HCT116 (cell line): Measurements from ENCODE around the gene ANTXR2. TPM values are rescaled to one million over a fixed set of nuclear protein-coding genes. Genes with fewer than 3 reads are reported as not detected.

Source experiments
- ATAC-seq: fragments of 200-7000 bp; cut with Tn5 transposase; 2 replicates; pipeline ENCODE4 v1.9.1; 2020; ENCODE audit warnings: mild to moderate bottlenecking, moderate library complexity
- BruUV-seq: library from RNA; stranded (reverse); fragments of 400-500 nt; replicated peaks from 2 replicates; lab custom pipeline; 2021; lab: Mats Ljungman, UMichigan
- CTCF ChIA-PET: fragments of 300-600 bp; sonication (Branson Sonifier 250); formaldehyde crosslinking; loops from one replicate; lab custom pipeline; 2021; ENCODE audit warnings: antibody characterized with exemption; lab: Charles Lee
- POLR2A ChIA-PET: fragments of 300-600, 350-600 bp; sonication (Branson Sonifier 250); formaldehyde crosslinking; loops from one replicate; lab custom pipeline; 2021; ENCODE audit warnings: antibody characterized with exemption; lab: Charles Lee
- RAD21 ChIA-PET, 2 experiments: fragments of 300-600 bp; sonication (Branson Sonifier 250); formaldehyde crosslinking; loops; one replicate each; lab custom pipeline; 2023; ENCODE audit warnings: low total read pairs in 2 of 2; ENCODE audit not compliant: uncharacterized antibody in 2 of 2, unreplicated experiment in 2 of 2, low non-redundant PET in 1 of 2; lab: Charles Lee
- DNase-seq: peaks from one replicate; pipeline ENCODE4 v3.0.0-alpha.2; 2010; ENCODE audit warnings: low read depth, low spot score
- H2AFZ ChIP-seq: fragments of 200-600 bp; shearing (Covaris generic), sonication (generic); 2 replicates; pipeline ENCODE4 v1.6.1; 2017; ENCODE audit warnings: low read depth, mixed run types, mixed read lengths, antibody characterized with exemption, low read length; ENCODE audit not compliant: poor library complexity, severe bottlenecking
- H3K27ac ChIP-seq: 2 replicates; pipeline ENCODE4 v1.5.1; 2012; ENCODE audit warnings: low read depth, low read length
- H3K27me3 ChIP-seq: fragments of 200-600 bp; sonication (generic); 2 replicates; pipeline ENCODE4 v1.6.1; 2016; ENCODE audit warnings: mixed run types, low read length, mixed read lengths; ENCODE audit not compliant: insufficient read depth
- H3K36me3 ChIP-seq, 2 experiments: fragments of 200-500 bp in 1 of 2; fragments of 200-600 bp in 1 of 2; sonication (Bioruptor generic) in 1 of 2; sonication (generic) in 1 of 2; 2 replicates each; pipeline versions ENCODE4 v1.5.1 to v1.6.1; 2014 to 2016; ENCODE audit warnings: low read length in 2 of 2, inconsistent platforms in 1 of 2, mixed read lengths in 1 of 2, mixed run types in 1 of 2; ENCODE audit not compliant: insufficient read depth in 2 of 2, control insufficient read depth in 1 of 2
- H3K4me1 ChIP-seq, 2 experiments: fragments of 200-600 bp in 1 of 2; sonication (generic) in 1 of 2; 2 replicates each; pipeline versions ENCODE4 v1.5.1 to v1.6.1; 2012 to 2017; ENCODE audit warnings: low read length in 2 of 2, inconsistent platforms in 1 of 2, mild to moderate bottlenecking in 1 of 2, mixed read lengths in 1 of 2, mixed run types in 1 of 2, moderate library complexity in 1 of 2; ENCODE audit not compliant: insufficient read depth in 2 of 2, control insufficient read depth in 1 of 2
- H3K4me2 ChIP-seq: fragments of 200-600 bp; sonication (generic); 2 replicates; pipeline ENCODE4 v1.6.1; 2017; ENCODE audit warnings: mixed run types, low read length, mixed read lengths
- H3K4me3 ChIP-seq, 2 experiments: fragments of 200-600 bp in 1 of 2; sonication (generic) in 1 of 2; replicated peaks in 1 of 2; 2 replicates each; pipeline ENCODE4 v1.5.1; 2011 to 2016; ENCODE audit warnings: low read length in 2 of 2, control low read depth in 1 of 2, low read depth in 1 of 2, mild to moderate bottlenecking in 1 of 2, mixed read lengths in 1 of 2, mixed run types in 1 of 2
- H3K79me2 ChIP-seq: fragments of 200-600 bp; sonication (generic); 2 replicates; pipeline ENCODE4 v1.6.1; 2017; ENCODE audit warnings: mild to moderate bottlenecking, mixed run types, low read length, moderate library complexity, mixed read lengths; ENCODE audit not compliant: insufficient read depth
- H3K9ac ChIP-seq: fragments of 200-600 bp; sonication (generic); 2 replicates; pipeline ENCODE4 v1.6.1; 2016; ENCODE audit warnings: low read length, mixed read lengths
- H3K9me2 ChIP-seq: fragments of 200-600 bp; sonication (generic), shearing (Covaris generic); 2 replicates; pipeline ENCODE4 v1.6.1; 2017; ENCODE audit warnings: mixed run types, mild to moderate bottlenecking, moderate library complexity; ENCODE audit not compliant: insufficient read depth
- H3K9me3 ChIP-seq, 2 experiments: fragments of 200-500 bp in 1 of 2; fragments of 200-600 bp in 1 of 2; sonication (Bioruptor generic) in 1 of 2; sonication (generic) in 1 of 2; 2 replicates each; pipeline ENCODE4 v1.6.1; 2014 to 2017; ENCODE audit warnings: low read length in 2 of 2, mixed read lengths in 2 of 2, inconsistent platforms in 1 of 2, low read depth in 1 of 2, mild to moderate bottlenecking in 1 of 2, mixed run types in 1 of 2, moderate library complexity in 1 of 2; ENCODE audit not compliant: control insufficient read depth in 1 of 2, insufficient read depth in 1 of 2
- H4K20me1 ChIP-seq: fragments of 200-600 bp; sonication (generic), shearing (Covaris generic); 2 replicates; pipeline ENCODE4 v1.6.1; 2017; ENCODE audit warnings: mixed run types, mild to moderate bottlenecking, moderate library complexity; ENCODE audit not compliant: insufficient read depth
- EGR1 ChIP-seq: IDR thresholded peaks from 2 replicates; pipeline ENCODE4 v1.6.1; 2012; ENCODE audit warnings: low read depth
- ELF1 ChIP-seq: IDR thresholded peaks from 2 replicates; pipeline ENCODE4 v1.6.1; 2012; ENCODE audit warnings: low read depth, borderline replicate concordance
- MAX ChIP-seq: IDR thresholded peaks from 2 replicates; pipeline ENCODE4 v1.6.1; 2012
- POLR2A ChIP-seq: IDR thresholded peaks from 2 replicates; pipeline ENCODE4 v1.7.0; 2011; ENCODE audit warnings: borderline replicate concordance; ENCODE audit not compliant: insufficient read depth, insufficient read length; ENCODE audit errors: extremely low read depth
- RAD21 ChIP-seq: IDR thresholded peaks from 2 replicates; pipeline ENCODE4 v1.6.1; 2012; ENCODE audit warnings: low read depth, mild to moderate bottlenecking
- REST ChIP-seq: IDR thresholded peaks from 2 replicates; pipeline ENCODE4 v1.6.1; 2012; ENCODE audit warnings: low read depth
- SIN3A ChIP-seq: IDR thresholded peaks from 2 replicates; pipeline ENCODE4 v1.6.1; 2012; ENCODE audit warnings: low read depth
- SP1 ChIP-seq: IDR thresholded peaks from 2 replicates; pipeline ENCODE4 v1.6.1; 2012; ENCODE audit warnings: low read depth
- ZFX ChIP-seq: fragments of 450-650 bp; IDR thresholded peaks from 2 replicates; pipeline ENCODE4 v1.6.1; 2017
- ZNF274 ChIP-seq: fragments of 200-500 bp; sonication (Bioruptor generic); IDR thresholded peaks from 2 replicates; pipeline ENCODE4 v1.6.1; 2014; ENCODE audit warnings: mild to moderate bottlenecking, low read depth, low read length, inconsistent platforms
- intact Hi-C: fragments of 100-400 bp; cut with micrococcal nuclease; formaldehyde crosslinking; loops from 2 replicates; pipeline ENCODE4 v1.10.0; 2022
- total RNA-seq: library from RNA; stranded (reverse); gene quantifications from one replicate; pipeline ENCODE4 v1.2.1, GENCODE V29; 2021; ENCODE audit not compliant: unreplicated experiment

The ANTXR2 gene
- total RNA-seq, 1 experiment from 2014 or later, result 6.3 TPM

GRCh38 chr4:79947386-79947785 lies 125.6 kb downstream of the ANTXR2 start:
- no peak for TF ChIP-seq ZFX
- no peak for TF ChIP-seq POLR2A
- no peak for TF ChIP-seq MAX
- no peak for TF ChIP-seq SP1
- TF ChIP-seq ZNF274, result no peak
- TF ChIP-seq EGR1, result no peak
- TF ChIP-seq RAD21, result no peak
- TF ChIP-seq ELF1, result no peak
- no peak for TF ChIP-seq SIN3A
- no peak for TF ChIP-seq REST
- no peak for ATAC-seq
- no peak overlapping the region for H3K27ac ChIP-seq
- no peaks in the 10 kb centered on the region for H3K4me1 ChIP-seq
- no peak overlapping the region for H3K4me3 ChIP-seq
- BruUV-seq, result no TSS peak
- ChIA-PET RAD21 (no interaction called here), POLR2A (no interaction called here), CTCF (no interaction called here)
- H3K9me2 ChIP-seq, result no peaks in the 10 kb centered on the region
- no peak overlapping the region for H2AFZ ChIP-seq
- no peaks in the 10 kb centered on the region for H3K9me3 ChIP-seq
- no peak overlapping the region for H3K4me2 ChIP-seq
- DNase-seq, result no peak
- H3K79me2 ChIP-seq, result no peaks in the 10 kb centered on the region
- H3K27me3 ChIP-seq, result no peaks in the 10 kb centered on the region
- no peaks in the 10 kb centered on the region for H4K20me1 ChIP-seq
- intact Hi-C loops, result no loop called here
- no peak overlapping the region for H3K9ac ChIP-seq
- H3K36me3 ChIP-seq, result no peaks in the 10 kb centered on the region
